Kidney glomerular epithelial cell (primary cell): Measurements from ENCODE around the gene RRAS.
"Not testable (repeated sequence)": the region's sequence is repeated elsewhere in the genome, so short reads cannot be mapped to it uniquely, and the experiment has no call there.

Experiments used
- DNase-seq: peaks from one replicate; lab custom pipeline; 2025; lab: John Stamatoyannopoulos, UW

RRAS gene

DNA sequence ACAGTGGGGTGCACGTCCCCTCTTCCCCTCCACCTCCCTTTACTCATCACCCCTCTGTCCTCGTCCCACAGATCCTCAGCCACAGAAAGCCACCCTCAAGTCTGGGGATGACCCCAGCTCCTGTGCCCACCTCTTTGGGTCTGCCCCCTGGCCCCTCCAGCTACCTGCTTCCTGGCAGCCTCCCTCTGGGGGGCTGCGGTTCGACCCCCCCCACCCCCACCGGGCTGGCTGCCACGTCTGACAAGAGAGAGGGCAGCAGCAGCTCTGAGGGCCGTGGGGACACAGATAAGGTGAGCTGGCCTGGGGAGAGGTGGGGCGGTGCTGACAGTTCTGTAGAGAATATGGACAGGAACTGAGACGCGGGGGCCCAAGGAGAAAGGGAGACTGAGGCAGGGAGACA lies 14.6 kb upstream of the RRAS start:
- DNase-seq: no peak

GRCh38 chr19:49653466-49653806 lies 13.5 kb upstream of the RRAS start:
- DNase-seq: no peak

DNA sequence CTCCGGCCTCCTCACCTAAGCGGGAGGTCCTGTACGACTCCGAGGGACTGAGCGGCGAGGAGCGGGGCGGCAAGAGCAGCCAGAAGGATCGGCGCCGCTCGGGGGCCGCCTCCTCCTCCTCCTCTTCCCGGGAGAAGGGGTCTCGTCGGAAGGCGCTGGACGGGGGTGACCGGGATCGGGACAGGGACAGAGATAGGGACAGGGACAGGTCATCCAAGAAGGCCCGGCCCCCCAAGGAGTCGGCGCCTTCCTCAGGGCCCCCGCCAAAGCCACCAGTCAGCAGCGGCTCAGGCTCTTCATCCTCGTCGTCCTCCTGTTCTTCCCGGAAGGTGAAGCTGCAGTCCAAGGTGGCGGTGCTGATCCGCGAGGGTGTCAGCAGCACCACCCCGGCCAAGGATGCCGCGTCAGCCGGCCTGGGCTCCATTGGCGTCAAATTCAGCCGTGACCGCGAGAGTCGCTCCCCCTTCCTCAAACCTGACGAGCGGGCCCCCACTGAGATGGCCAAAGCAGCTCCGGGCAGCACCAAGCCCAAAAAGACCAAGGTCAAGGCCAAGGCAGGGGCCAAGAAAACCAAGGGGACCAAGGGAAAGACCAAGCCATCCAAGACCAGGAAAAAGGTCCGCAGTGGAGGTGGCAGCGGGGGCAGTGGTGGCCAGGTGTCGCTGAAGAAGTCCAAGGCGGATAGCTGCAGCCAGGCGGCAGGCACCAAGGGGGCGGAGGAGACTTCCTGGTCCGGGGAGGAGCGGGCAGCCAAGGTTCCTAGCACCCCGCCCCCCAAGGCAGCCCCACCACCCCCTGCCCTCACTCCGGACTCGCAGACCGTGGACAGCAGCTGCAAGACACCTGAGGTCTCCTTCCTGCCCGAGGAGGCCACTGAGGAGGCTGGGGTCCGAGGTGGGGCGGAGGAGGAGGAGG lies 12.9 kb upstream of the RRAS start:
- DNase-seq: no peak

GRCh38 chr19:49651820-49652550 lies 12.0 kb upstream of the RRAS start:
- no peak for DNase-seq

- no peak for DNase-seq
Measured at GRCh38 chr19:49651029-49651819, 11.3 kb upstream of the RRAS start.

GRCh38 chr19:49646586-49646985 lies 6.6 kb upstream of the RRAS start:
- no peak for DNase-seq

DNA sequence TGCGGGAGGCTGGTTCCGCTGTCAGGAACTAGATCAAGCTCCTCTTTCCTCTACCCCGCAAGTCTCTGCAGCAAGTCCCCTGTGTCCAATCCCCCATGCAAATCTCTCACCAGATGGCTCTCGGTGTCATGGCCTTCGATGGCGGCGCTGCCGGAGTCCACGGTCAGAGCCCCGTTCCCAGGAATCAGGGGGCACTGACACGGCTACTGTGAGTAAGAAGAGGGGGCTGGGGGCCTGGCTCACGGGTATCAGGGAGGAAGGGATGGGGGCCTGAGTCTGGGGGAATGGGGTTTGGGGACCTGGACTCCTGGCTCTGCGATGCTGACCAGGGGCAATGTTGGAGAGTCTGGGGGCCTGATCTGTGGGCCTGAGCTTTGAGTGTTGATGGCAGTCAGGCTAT lies 6.1 kb upstream of the RRAS start:
- DNase-seq: no peak

- DNase-seq: no peak
Measured at GRCh38 chr19:49645592-49645991, 5.6 kb upstream of the RRAS start.

GRCh38 chr19:49643466-49643865 lies 3.5 kb upstream of the RRAS start:
- DNase-seq: no peak

DNA sequence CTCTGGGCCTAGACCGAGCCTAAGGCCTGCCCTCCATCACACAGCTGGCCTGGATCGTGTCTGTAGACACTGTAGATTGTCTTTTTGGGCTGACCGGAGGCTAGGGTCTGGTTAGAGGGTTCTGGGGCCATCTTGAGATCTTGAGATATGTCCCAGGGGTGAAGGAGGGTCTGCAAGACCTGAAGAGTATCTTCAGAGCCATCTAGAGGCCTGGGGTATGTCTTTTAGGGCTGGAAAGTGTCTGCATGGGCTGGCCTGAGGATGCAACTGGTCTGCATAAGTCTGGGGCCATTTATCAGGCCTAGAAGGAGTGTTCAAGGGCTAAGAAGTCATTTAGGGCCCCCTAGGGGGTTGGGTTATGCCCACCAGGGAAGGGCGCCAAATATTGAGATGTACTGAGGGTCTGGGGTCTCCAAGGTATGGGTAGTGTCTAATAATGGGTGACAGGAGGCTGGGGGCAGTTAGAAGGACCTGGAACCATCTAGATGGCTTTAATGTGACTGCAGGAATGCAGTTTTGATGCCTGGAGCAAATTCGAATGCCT lies 2.6 kb upstream of the RRAS start:
- no peak for DNase-seq

DNA sequence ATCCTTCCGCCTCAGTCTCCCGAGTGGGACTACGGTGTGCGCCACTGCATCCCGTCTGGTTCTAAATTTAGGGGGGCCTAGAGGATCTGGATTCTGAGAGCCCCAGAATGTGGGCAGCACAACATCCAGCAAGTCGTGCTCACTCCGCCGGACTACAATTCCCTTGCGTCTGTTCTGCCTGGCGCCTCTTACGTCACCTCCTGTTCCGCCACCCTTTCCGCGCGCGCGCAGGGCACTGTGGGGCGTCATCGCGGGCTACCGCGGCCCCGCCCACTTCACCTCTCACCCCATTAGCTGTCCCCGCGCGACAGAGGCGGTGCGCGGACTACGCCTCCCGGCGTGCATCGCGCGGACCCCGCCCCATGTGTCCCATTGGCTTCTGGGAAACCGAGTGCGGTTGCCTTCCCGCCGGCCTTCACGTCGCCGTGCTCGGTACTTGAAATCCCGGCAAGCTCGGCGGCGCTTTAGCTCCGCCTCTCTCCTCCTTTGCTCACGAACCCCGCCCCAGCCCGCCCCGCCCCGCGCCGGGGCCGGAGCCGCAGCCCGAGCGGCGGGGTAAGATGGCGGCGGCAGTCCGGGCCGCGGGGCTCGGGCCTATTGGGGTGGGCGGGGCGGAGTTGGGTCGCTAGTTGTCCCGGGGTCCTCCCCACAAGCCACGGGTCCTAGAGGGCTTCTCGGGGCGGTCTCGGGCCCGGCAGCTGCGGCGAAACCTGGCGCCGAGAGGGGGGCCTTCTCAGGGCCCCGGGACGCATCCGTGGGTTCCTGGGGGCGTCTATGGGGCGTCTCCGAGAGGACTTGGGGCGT lies 1.9 kb upstream of the RRAS start, which contains the start of gene SCAF1:
SCAF1 (plus strand) TSS at position 522 of the 804 bp plus-strand sequence. CDS start 2,818 bp downstream, outside the sequence.
- DNase-seq: peak; percentile 98

- no peak for DNase-seq
Measured at GRCh38 chr19:49639401-49640112, 386 bp downstream of the RRAS start.

DNA sequence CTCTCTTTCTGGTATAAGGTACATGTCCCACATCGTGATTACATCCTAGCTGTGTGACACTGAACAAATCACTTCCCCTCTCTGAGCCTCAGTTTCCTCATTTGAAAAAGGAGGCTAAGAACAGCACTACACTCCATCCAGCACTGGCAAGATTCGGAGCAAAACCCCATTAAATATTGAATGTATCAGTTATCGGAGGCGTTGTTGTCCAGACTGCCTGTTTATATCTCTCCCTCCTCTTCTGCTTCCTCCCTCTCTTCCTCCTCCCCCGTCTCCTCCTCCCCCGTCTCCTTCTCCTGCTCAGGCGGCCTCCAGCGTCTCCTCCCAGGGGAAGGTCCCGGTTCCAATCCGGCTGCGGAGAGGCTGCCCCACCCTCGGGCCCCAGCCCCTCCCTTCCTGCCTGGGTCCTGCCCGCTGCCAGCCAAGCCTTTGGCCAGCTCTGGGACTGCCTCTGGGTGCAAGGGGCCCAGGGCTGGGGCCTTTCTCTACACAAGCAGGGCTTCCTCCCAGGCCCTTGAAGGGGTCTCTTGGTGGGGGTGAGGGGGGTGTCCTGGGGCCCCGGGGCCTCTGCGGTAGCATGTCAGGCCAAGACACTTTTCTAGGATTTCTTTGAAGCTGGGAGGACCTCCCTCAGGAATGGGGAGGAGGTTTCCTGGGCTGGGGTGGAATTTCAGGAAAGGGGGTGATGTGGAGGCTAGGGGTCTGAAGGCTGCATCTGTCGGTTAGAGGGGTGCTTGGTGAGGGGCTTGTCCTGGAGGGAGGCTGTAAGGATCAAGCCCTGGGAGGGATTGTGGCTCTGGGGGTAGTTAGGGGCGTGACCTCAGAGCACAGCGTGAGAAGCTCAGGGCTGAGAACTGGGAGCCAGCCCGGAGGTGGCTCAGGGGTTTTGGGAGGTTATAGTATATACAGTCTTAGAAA lies 1.9 kb downstream of the RRAS start:
- DNase-seq: peak; percentile 39

DNA sequence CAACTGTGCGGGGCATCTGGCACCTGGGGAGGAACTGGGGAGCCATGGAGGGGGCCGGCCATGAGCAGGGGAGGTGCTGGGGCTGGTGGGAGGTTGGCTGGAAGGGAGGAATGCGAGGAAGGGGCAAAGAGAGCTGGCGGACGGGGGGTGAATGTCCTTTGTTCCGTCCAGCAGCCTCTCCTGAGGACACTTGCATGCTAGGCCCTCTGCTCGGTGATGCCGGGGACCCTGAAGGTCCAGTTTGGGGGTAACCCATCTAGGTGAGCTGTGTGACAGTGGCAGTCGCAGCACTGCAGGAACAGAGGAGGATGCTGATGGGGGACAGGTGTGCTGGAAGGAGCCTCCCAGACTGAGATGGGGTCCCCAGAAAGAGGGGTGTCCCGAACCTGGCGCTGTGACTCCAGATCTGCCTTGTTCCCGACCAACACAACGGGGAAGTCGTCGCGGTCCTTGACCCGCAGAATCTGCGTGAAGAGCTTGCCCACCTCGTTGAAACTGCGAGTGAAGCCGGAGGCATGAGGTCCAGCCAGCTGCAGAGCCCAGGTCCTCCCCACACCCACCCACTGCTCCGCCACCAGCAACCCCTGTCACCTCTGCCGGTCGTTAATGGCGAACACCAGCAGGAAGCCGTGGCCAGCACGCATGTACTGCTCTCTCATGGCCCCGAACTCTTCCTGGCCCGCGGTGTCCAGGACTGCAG lies 3.6 kb downstream of the RRAS start:
- no peak for DNase-seq

GRCh38 chr19:49635530-49636232 lies 4.3 kb downstream of the RRAS start:
- DNase-seq: no peak

GRCh38 chr19:49633273-49633672 lies 6.7 kb downstream of the RRAS start:
- DNase-seq: not testable (repeated sequence)

GRCh38 chr19:49632576-49632975 lies 7.4 kb downstream of the RRAS start:
- no peak for DNase-seq

DNA sequence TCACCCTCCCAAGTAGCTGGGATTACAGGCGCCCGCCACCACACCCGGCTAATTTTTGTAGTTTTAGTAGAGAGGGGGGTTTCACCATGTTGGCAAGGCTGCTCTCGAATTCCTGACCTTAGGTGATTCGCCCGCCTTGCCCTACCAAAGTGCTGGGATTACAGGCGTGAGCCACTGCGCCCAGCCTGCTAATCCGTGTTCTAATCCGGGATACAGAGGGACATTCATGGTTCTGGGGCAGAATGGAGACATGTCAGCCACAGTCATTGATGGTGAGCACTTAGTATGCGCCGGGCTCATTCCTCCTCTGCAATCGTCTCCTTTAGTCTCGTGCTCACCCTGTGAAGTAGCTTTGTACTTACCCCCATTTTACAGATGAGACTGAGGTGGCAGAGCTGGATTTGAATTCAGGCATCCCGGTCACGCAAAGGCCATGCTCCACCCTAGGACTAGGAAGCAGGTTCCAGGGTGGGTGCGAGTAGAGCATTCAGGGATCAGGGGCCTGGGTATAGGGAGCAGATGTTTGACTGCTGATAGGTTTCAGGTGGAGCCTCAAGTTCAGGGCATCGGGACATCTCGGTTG lies 8.2 kb downstream of the RRAS start:
- no peak for DNase-seq
